ENCODE data around the gene SIRT7. TPM values are rescaled to one million over a fixed set of nuclear protein-coding genes. Genes with fewer than 3 reads are reported as not detected.

Gene SIRT7
- total RNA-seq, 4 donors from 2014 or later: 32.0 to 44.6 (median 38.0) TPM

GRCh38 chr17:81962499-81963441, 44.8 kb upstream of the SIRT7 start:
- 51 to 70% methylated on average over 30 to 36 of the region's 37 CpGs for WGBS, 2 donors
- intact Hi-C loops (cut with DNase I; ENCODE audit: low total_unique reads): loop anchor here (2.0 kb wide), 1 partner anchor 56 kb away; no protein-coding TSS in a partner anchor
- no peak for DNase-seq (ENCODE audit: low spot score in 2 of 2)
- no peak overlapping the region for H3K4me3 ChIP-seq (ENCODE audit: low read depth, poor library complexity, severe bottlenecking)
- TF ChIP-seq CTCF (IDR thresholded peaks at IDR 0.05) (no peak), POLR2A (IDR thresholded peaks at IDR 0.05) (no peak)

GRCh38 chr17:81961521-81962498, 43.8 kb upstream of the SIRT7 start:
- no peak overlapping the region for H3K4me3 ChIP-seq (ENCODE audit: low read depth, poor library complexity, severe bottlenecking)
- intact Hi-C loops (cut with DNase I; ENCODE audit: low total_unique reads): loop anchor here (2.0 kb wide), 1 partner anchor 57 kb away; no protein-coding TSS in a partner anchor
- 21 to 35% methylated on average over 31 to 38 of the region's 82 CpGs for WGBS, 2 donors
- TF ChIP-seq POLR2A (IDR thresholded peaks at IDR 0.05): no peak
- TF ChIP-seq CTCF (IDR thresholded peaks at IDR 0.05): no peak
- DNase-seq (ENCODE audit: low spot score in 2 of 2): no peak

- no peak for DNase-seq (ENCODE audit: low spot score in 2 of 2)
- intact Hi-C loops (cut with DNase I; ENCODE audit: low total_unique reads): no loop called here
- TF ChIP-seq POLR2A (IDR thresholded peaks at IDR 0.05): no peak
- TF ChIP-seq CTCF (IDR thresholded peaks at IDR 0.05): no peak
- WGBS, 2 donors: 4% methylated on average over 11 of the region's 65 CpGs; no CpG with 5 or more reads in 1 of the 2 donors
- no peak within 1 kb of the TSS for H3K4me3 ChIP-seq (ENCODE audit: low read depth, poor library complexity, severe bottlenecking)
Measured at GRCh38 chr17:81961087-81961511, 43.1 kb upstream of the SIRT7 start, which contains the start of gene NOTUM. TSS of gene NOTUM (minus strand) at chr17:81961187. CDS start at chr17:81960909, 278 bp downstream.

GRCh38 chr17:81960130-81960958, 42.4 kb upstream of the SIRT7 start:
- WGBS, 2 donors: 1% methylated on average over 41 of the region's 98 CpGs; no CpG with 5 or more reads in 1 of the 2 donors
- TF ChIP-seq POLR2A (IDR thresholded peaks at IDR 0.05) (no peak), CTCF (IDR thresholded peaks at IDR 0.05) (no peak)
- DNase-seq (ENCODE audit: low spot score in 2 of 2): no peak
- no peak overlapping the region for H3K4me3 ChIP-seq (ENCODE audit: low read depth, poor library complexity, severe bottlenecking)
- intact Hi-C loops (cut with DNase I; ENCODE audit: low total_unique reads): no loop called here

Data from lower leg skin (tissue), 4 donors.